ENCODE data around the gene MVB12B. TPM values are rescaled to one million over a fixed set of nuclear protein-coding genes. Genes with fewer than 3 reads are reported as not detected.

MVB12B gene
- total and polyA plus RNA-seq, 2 of the 13 experiments (the other 11 are each of a cell fraction or from before 2014, with no cell fraction given) = 12.1 to 30.1 TPM

DNA sequence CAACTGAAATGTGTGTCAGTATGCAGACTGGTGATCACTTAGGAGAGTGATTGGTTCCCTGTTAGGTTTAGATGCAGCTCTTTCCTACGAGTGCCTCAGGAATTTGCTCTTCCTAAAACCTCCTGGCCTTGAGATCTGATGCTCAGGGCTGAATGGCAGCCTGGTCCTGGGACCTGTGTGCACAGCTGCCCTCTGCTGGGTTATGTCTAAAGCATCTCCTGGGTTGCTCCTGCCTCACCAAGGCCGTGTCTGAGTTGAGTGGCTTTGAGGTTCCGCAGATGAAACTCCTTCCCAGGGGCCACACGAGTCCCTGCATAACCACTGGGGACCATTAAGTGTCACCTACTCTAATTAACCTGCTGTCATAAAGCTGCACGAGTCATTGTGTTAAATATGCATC is 59.5 kb downstream of the MVB12B start (continued):
- TF ChIP-seq, protein P1, sequence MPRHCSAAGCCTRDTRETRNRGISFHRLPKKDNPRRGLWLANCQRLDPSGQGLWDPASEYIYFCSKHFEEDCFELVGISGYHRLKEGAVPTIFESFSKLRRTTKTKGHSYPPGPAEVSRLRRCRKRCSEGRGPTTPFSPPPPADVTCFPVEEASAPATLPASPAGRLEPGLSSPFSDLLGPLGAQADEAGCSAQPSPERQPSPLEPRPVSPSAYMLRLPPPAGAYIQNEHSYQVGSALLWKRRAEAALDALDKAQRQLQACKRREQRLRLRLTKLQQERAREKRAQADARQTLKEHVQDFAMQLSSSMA (CRISPR knock-in tag; IDR thresholded peaks at IDR 0.05) = no peak
- TF ChIP-seq PRPF4 (IDR thresholded peaks at IDR 0.05; ENCODE audit: low read depth, low read length, poor library complexity, severe bottlenecking) (no peak), RFXAP (CRISPR knock-in tag; IDR thresholded peaks at IDR 0.05; ENCODE audit: borderline replicate concordance) (no peak)
- TF ChIP-seq, protein P2, sequence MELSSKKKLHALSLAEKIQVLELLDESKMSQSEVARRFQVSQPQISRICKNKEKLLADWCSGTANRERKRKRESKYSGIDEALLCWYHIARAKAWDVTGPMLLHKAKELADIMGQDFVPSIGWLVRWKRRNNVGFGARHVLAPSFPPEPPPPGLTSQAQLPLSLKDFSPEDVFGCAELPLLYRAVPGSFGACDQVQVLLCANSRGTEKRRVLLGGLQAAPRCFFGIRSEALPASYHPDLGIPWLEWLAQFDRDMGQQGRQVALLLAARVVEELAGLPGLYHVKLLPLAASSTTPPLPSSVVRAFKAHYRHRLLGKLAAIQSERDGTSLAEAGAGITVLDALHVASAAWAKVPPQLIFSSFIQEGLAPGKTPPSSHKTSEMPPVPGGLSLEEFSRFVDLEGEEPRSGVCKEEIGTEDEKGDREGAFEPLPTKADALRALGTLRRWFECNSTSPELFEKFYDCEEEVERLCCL (CRISPR knock-in tag; IDR thresholded peaks at IDR 0.05; ENCODE audit: borderline replicate concordance) = no peak
- TF ChIP-seq, protein P3, sequence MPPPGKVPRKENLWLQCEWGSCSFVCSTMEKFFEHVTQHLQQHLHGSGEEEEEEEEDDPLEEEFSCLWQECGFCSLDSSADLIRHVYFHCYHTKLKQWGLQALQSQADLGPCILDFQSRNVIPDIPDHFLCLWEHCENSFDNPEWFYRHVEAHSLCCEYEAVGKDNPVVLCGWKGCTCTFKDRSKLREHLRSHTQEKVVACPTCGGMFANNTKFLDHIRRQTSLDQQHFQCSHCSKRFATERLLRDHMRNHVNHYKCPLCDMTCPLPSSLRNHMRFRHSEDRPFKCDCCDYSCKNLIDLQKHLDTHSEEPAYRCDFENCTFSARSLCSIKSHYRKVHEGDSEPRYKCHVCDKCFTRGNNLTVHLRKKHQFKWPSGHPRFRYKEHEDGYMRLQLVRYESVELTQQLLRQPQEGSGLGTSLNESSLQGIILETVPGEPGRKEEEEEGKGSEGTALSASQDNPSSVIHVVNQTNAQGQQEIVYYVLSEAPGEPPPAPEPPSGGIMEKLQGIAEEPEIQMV (CRISPR knock-in tag; IDR thresholded peaks at IDR 0.05; ENCODE audit: low read depth) = no peak

DNA sequence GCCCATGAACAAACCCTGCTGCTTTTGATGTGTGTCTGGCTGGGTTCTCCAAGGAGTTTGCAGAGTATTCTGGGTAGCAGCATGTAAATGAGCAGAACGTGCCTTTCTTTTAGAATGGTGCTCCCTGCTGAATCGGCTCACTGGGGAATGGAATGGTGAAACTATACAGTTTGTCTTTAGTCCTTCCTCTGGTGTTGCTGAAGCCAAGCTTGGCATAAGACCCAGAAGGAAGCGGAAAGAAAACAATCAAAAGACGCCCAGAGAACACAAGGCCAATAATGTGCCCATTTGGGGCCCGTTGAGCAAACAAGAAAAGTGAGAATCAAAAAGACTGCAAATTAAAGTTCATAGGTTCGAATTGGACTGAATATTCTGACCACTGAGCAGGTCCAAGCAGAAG is 60.1 kb downstream of the MVB12B start:
- 89% methylated on average over 6 of the region's 6 CpGs for WGBS (ENCODE audit: low lambda C conversion rate)
- no peak for FAIRE-seq
- no peak overlapping the region for H3K4me2 ChIP-seq (ENCODE audit: low read depth, low read length)
- no peak for ATAC-seq
- intact Hi-C loops (cut with micrococcal nuclease; ENCODE audit: unreplicated experiment) = loop anchor here (2.0 kb wide), 1 partner anchor 84 kb away; no protein-coding TSS in a partner anchor
- peaks cover 16 to 74% of the 10 kb centered on the region in 2 experiments for H3K36me3 ChIP-seq (replicated peaks in 1 of 2; ENCODE audit: control insufficient read depth in 1 of 2, insufficient read depth in 2 of 2, low read length in 2 of 2)
- ChIA-PET POLR2A (no interaction called here), CTCF (ENCODE audit: low intra/inter-chr PET ratio, low total read pairs) (interaction anchor here (1.6 kb wide), 2 partner anchors 69 to 85 kb away, joined by 12 to 13 read pairs; no protein-coding TSS in a partner anchor)
- DNase-seq (ENCODE audit: low spot score) = no peak
- no peak for TF ChIP-seq RXRB (CRISPR knock-in tag; IDR thresholded peaks at IDR 0.05; ENCODE audit: borderline replicate concordance)
- TF ChIP-seq ZBTB7B (CRISPR knock-in tag; IDR thresholded peaks at IDR 0.05) = no peak
- no peak for TF ChIP-seq HOXA3 (CRISPR knock-in tag; IDR thresholded peaks at IDR 0.05)
- TF ChIP-seq ZNF260 (CRISPR knock-in tag; IDR thresholded peaks at IDR 0.05; ENCODE audit: borderline replicate concordance, low read depth) = no peak
- TF ChIP-seq, protein P4, sequence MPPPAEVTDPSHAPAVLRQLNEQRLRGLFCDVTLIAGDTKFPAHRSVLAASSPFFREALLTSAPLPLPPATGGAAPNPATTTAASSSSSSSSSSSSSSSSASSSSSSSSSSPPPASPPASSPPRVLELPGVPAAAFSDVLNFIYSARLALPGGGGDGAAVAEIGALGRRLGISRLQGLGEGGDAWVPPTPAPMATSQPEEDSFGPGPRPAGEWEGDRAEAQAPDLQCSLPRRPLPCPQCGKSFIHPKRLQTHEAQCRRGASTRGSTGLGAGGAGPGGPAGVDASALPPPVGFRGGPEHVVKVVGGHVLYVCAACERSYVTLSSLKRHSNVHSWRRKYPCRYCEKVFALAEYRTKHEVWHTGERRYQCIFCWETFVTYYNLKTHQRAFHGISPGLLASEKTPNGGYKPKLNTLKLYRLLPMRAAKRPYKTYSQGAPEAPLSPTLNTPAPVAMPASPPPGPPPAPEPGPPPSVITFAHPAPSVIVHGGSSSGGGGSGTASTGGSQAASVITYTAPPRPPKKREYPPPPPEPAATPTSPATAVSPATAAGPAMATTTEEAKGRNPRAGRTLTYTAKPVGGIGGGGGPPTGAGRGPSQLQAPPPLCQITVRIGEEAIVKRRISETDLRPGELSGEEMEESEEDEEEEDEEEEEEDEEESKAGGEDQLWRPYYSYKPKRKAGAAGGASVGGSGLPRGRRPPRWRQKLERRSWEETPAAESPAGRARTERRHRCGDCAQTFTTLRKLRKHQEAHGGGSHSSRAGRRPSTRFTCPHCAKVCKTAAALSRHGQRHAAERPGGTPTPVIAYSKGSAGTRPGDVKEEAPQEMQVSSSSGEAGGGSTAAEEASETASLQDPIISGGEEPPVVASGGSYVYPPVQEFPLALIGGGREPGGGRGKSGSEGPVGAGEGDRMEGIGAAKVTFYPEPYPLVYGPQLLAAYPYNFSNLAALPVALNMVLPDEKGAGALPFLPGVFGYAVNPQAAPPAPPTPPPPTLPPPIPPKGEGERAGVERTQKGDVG (CRISPR knock-in tag; IDR thresholded peaks at IDR 0.05; ENCODE audit: borderline replicate concordance) = no peak
- no peak for TF ChIP-seq EEA1 (CRISPR knock-in tag; IDR thresholded peaks at IDR 0.05; ENCODE audit: borderline replicate concordance)
- no peaks in the 10 kb centered on the region for H4K20me1 ChIP-seq (ENCODE audit: insufficient read depth, low read length)
- H3K4me1 ChIP-seq (ENCODE audit: insufficient read depth, low read length) = no peaks in the 10 kb centered on the region
- H3K27ac ChIP-seq (ENCODE audit: extremely low read length, insufficient read depth, low read length) = no peak overlapping the region
- in situ Hi-C loops (cut with HindIII; ENCODE audit: extremely low pct_ligation_motif_present, low pct_unique_long_range_greater_than_20kb) = no loop called here
- H2AFZ ChIP-seq (ENCODE audit: low read length) = no peak overlapping the region
- no peaks in the 10 kb centered on the region for H3K27me3 ChIP-seq (ENCODE audit: control insufficient read depth in 1 of 2, insufficient read depth in 2 of 2, low read length in 2 of 2)
- no peak overlapping the region for H3K4me3 ChIP-seq (replicated peaks in 1 of 3; ENCODE audit: insufficient read depth in 1 of 3, low read depth in 2 of 3, low read length in 3 of 3)
- no peak overlapping the region for H3K9ac ChIP-seq (ENCODE audit: insufficient read depth, low read depth, low read length)
- no peaks in the 10 kb centered on the region for H3K79me2 ChIP-seq (ENCODE audit: insufficient read depth, low read length)
- H3K9me3 ChIP-seq (ENCODE audit: low read length) = no peaks in the 10 kb centered on the region
- BruUV-seq (replicated peaks) = no TSS peak
